Esophagus squamous epithelium (tissue), 4 donors: Measurements from ENCODE around the gene CERS3.

Experiments
- CTCF ChIP-seq, 6 experiments: fragments of 450-650 bp in 4 of 6; fragments of 200-600 bp in 2 of 6; sonication (generic) in 2 of 6; IDR thresholded peaks; one replicate each; pipeline ENCODE4 v1.5.1; 2016 to 2019; ENCODE audit warnings: antibody characterized with exemption in 6 of 6, mild to moderate bottlenecking in 4 of 6, moderate library complexity in 4 of 6
- POLR2A ChIP-seq, 4 donors: fragments of 450-650 bp; IDR thresholded peaks; one replicate each; pipeline ENCODE4 v1.6.1; 2017; ENCODE audit warnings: antibody characterized with exemption in 4 of 4, mild to moderate bottlenecking in 4 of 4, moderate library complexity in 3 of 4

- TF ChIP-seq POLR2A (IDR thresholded peaks at IDR 0.05) (no peak), CTCF (IDR thresholded peaks at IDR 0.05) (no peak)
Observed at GRCh38 chr15:100454148-100454547, 74.6 kb downstream of the CERS3 start.
